Memory B cell (primary cell): ENCODE results near the gene ATRX.
"Not testable (repeated sequence)": the region's sequence is repeated elsewhere in the genome, so short reads cannot be mapped to it uniquely, and the experiment has no call there.

Source experiments
- ATAC-seq: fragments of 150-1000 bp; cut with Tn5 transposase; 2 replicates; pipeline ENCODE4 v1.10.0; 2021; ENCODE audit warnings: low read depth, mild to moderate bottlenecking, moderate library complexity
- DNase-seq, 2 donors: peaks; one replicate each; pipeline ENCODE4 v3.0.0; 2022; ENCODE audit warnings: low spot score in 2 of 2
- H3K27ac Mint-ChIP-seq: one replicate; pipeline ENCODE4 v1.8.0; 2022; ENCODE audit warnings: mild to moderate bottlenecking, moderate library complexity, mixed read lengths
- H3K27me3 Mint-ChIP-seq: one replicate; pipeline ENCODE4 v1.8.0; 2022; ENCODE audit warnings: mixed read lengths
- H3K36me3 Mint-ChIP-seq: one replicate; pipeline ENCODE4 v1.8.0; 2022; ENCODE audit warnings: mild to moderate bottlenecking, mixed read lengths
- H3K4me1 Mint-ChIP-seq: one replicate; pipeline ENCODE4 v1.8.0; 2022; ENCODE audit warnings: mixed read lengths
- H3K4me3 Mint-ChIP-seq: one replicate; pipeline ENCODE4 v1.8.0; 2022; ENCODE audit warnings: mild to moderate bottlenecking, moderate library complexity, mixed read lengths
- H3K9me3 Mint-ChIP-seq: one replicate; pipeline ENCODE4 v1.8.0; 2022; ENCODE audit warnings: mixed read lengths

Gene ATRX

DNA sequence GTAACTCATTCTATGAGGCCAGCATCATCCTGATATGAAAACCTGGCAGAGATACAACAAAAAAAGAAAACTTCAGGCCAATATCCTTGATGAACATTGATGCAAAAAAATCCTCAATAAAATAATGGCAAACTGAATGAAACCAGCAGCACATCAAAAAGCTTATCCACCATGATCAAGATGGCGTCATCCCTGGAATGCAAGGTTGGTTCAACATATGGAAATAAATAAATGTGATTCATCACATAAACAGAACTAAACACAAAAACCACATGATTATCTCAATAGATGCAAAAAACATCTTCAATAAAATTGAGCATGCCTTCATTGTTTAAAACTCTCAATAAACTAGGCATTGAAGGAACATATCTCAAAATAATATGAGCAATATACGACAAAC lies 254.8 kb downstream of the ATRX start:
- ATAC-seq, DNase-seq, H3K9me3 Mint-ChIP-seq, H3K4me1 Mint-ChIP-seq, H3K4me3 Mint-ChIP-seq, H3K27me3 Mint-ChIP-seq, H3K27ac Mint-ChIP-seq: not testable (repeated sequence)
- peaks cover 33% of the 10 kb centered on the region for H3K36me3 Mint-ChIP-seq

DNA sequence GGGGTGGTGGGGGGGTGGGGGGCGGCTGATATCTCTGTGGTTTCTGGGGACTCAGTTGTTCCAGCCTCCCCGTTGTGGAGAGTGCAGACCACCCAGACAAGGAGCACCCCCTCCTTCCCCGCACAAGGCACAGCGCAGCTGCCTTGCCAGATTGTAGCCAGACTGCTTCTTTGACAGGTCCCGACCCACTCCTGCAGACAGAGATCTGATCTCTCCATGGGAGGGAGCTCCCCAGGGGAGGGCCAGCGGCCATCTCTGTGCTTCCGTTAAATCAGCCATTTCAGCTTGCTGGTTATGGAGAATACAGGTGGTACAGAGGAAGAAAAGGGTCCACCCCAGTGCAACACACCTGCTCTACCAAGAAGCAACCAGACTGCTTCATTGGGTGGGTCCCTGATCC lies 258.0 kb downstream of the ATRX start:
- H3K27me3 Mint-ChIP-seq: no peaks in the 10 kb centered on the region
- ATAC-seq (no peak), DNase-seq (no peak)
- H3K4me3 Mint-ChIP-seq: no peak overlapping the region
- peaks cover 33% of the 10 kb centered on the region for H3K36me3 Mint-ChIP-seq
- peaks cover 4% of the 10 kb centered on the region for H3K9me3 Mint-ChIP-seq
- peaks cover 10% of the 10 kb centered on the region for H3K4me1 Mint-ChIP-seq
- H3K27ac Mint-ChIP-seq: no peak overlapping the region

DNA sequence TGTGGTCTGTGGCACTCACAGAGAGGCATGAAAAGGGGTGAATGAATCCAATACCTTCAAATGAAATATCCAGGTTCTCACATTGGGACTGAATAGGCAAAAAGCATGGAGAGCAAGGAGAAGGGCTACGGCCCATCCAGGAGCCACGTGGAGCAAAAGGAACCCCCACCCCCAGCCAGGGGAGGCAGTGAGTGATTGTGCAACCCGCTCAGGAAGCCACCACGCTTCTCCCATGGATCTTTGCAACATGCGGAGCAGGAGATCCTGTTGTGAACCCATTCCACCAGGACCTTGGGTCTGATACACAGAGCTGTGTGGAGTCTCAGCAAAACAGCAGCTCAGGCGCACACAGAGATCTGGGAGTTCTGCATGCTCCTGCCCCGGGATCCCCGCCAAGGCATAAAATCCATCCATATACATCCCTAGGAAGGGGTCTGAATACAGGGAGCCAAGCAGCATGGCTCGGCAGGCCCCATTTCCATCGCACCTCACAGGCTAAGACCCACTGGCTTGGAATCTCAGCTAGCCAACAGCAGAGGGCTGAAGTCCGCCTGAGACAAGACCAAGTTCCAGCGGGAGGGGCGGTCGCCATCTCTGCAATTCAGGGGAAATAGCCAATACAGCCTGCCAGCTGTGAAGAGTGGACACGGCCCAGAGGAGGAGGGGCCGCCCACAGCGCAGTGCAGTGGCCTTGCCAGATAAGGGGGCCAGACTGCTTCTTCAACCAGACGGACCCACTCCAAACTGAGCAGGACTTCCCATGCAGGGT lies 258.6 kb downstream of the ATRX start:
- no peak for ATAC-seq
- H3K9me3 Mint-ChIP-seq: peaks cover 4% of the 10 kb centered on the region
- no peaks in the 10 kb centered on the region for H3K27me3 Mint-ChIP-seq
- peaks cover 34% of the 10 kb centered on the region for H3K36me3 Mint-ChIP-seq
- DNase-seq: no peak
- peaks cover 11% of the 10 kb centered on the region for H3K4me1 Mint-ChIP-seq
- H3K27ac Mint-ChIP-seq: peak overlapping the region; percentile 31
- H3K4me3 Mint-ChIP-seq: no peak overlapping the region

DNA sequence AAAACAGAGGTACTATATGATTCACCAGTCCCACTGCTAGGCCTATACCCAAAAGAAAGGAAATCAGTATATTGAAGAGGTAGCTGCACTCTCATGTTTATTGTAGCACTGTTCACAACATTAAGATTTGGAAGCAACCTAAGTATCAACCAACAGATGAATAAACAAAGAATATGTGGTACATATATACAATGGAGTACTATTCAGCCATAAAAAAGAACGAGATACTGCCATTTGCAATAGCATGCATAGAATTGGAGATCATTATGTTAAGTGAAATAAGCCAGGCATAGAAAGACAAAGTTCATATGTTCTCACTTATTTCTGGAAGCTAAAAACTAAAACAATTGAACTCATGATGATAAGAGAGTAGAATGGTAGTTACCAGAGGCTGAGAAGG lies 266.3 kb downstream of the ATRX start:
- H3K36me3 Mint-ChIP-seq: peaks cover 48% of the 10 kb centered on the region
- H3K27me3 Mint-ChIP-seq: no peaks in the 10 kb centered on the region
- DNase-seq (no peak), ATAC-seq (no peak)
- H3K4me3 Mint-ChIP-seq: no peak overlapping the region
- no peak overlapping the region for H3K27ac Mint-ChIP-seq
- peaks cover 6% of the 10 kb centered on the region for H3K4me1 Mint-ChIP-seq
- peaks cover 4% of the 10 kb centered on the region for H3K9me3 Mint-ChIP-seq

DNA sequence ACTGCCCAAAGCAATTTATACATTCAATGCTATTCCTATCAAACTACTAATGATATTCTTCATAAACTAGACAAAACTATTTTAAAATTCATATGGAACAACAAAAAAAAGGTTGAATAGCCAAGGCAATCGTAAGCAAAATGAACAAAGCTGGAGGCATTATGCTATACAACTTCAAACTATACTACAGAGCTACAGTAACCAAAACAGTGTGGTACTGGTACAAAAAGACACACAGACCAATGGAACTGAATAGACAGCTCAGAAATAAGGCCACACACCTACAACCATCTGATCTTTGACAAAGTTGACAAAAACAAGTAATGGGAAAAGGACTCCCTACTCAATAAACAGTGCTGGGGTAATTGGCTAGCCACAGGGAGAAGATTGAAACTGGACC lies 271.8 kb downstream of the ATRX start:
- Mint-ChIP-seq H3K4me3 (no peak overlapping the region), H3K27ac (no peak overlapping the region), H3K4me1 (peaks cover 4% of the 10 kb centered on the region), H3K36me3 (peaks cover 53% of the 10 kb centered on the region), H3K27me3 (no peaks in the 10 kb centered on the region), H3K9me3 (peaks cover 2% of the 10 kb centered on the region)
- DNase-seq (no peak), ATAC-seq (no peak)

DNA sequence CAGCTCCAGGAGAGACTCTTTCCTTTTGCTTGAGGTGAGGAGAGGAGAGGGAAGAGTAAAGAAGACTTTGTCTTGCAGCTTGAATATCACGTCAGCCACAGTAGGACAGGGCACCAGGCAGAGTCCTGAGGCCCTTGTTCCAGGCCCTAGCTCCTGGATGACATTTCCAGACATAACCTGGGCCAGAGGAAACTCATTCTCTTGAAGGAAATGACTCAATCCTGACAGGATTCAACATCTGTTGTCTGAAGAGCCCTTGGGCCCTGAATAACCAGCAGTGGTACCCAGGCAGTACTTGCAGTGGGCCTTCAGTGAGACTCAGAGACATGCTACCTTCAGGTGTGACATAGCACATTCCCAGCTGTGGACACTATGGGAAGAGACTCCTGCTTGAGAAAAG lies 276.0 kb downstream of the ATRX start:
- Mint-ChIP-seq H3K9me3 (no peaks in the 10 kb centered on the region), H3K36me3 (peaks cover 23% of the 10 kb centered on the region)

DNA sequence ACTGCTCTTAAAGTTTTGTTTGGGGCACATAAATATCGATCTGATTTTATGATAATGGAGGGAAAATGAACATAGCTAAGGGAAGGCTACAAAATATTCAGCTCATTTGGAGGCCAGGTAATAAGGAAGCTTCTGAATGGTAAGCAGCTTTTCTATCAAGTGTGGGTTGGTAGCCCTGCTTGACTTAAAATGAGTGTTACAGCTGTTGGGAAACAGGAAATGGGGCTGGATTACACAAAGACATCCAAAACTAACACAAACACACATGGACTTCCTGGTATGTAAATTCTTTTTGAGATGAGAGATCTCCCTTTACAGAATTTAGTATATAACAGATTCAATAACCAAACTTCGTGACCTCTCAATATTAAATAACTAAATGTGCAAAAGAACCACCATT lies 280.8 kb downstream of the ATRX start:
- Mint-ChIP-seq H3K36me3 (no peaks in the 10 kb centered on the region), H3K4me1 (peaks cover 6% of the 10 kb centered on the region), H3K27me3 (no peaks in the 10 kb centered on the region), H3K27ac (peak overlapping the region; percentile 3), H3K9me3 (no peaks in the 10 kb centered on the region), H3K4me3 (no peak overlapping the region)
- ATAC-seq (no peak), DNase-seq (no peak)

More for the DNA sequence above, 276.0 kb downstream of the ATRX start:
- Mint-ChIP-seq H3K4me3 (no peak overlapping the region), H3K4me1 (no peaks in the 10 kb centered on the region), H3K27me3 (no peaks in the 10 kb centered on the region), H3K27ac (no peak overlapping the region)
- ATAC-seq (no peak), DNase-seq (no peak)

DNA sequence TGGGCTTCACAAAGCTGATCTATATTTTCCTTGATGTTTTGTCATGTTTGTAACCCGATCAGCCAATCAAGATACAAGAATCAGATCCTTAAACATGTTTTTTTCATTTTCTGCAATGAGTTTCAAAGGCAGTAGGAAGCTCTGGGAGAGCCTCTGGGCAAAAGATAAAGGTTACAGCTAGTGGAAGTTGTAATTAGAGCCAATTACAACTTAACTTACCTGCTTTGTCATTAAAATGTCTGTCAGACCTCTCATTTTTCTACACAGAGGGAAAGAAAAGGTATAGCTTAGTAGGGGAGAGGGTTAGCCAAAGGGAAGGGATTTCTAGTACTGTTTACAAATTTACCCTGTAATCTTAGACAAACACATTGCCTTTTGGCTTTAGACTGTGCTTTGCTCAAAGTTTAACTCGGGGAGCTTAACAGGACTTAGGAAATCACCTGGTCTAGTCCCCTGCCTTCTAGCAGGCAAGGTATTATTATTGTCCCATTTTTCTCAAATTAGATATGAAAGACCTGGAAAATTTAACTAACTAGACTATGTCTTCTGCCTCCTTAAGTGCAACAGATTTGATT lies 283.0 kb downstream of the ATRX start:
- no peak for DNase-seq
- peaks cover 6% of the 10 kb centered on the region for H3K4me1 Mint-ChIP-seq
- peak overlapping the region; percentile 87 for H3K27ac Mint-ChIP-seq
- H3K9me3 Mint-ChIP-seq: no peaks in the 10 kb centered on the region
- no peaks in the 10 kb centered on the region for H3K36me3 Mint-ChIP-seq
- H3K27me3 Mint-ChIP-seq: no peaks in the 10 kb centered on the region
- ATAC-seq: no peak
- no peak overlapping the region for H3K4me3 Mint-ChIP-seq

DNA sequence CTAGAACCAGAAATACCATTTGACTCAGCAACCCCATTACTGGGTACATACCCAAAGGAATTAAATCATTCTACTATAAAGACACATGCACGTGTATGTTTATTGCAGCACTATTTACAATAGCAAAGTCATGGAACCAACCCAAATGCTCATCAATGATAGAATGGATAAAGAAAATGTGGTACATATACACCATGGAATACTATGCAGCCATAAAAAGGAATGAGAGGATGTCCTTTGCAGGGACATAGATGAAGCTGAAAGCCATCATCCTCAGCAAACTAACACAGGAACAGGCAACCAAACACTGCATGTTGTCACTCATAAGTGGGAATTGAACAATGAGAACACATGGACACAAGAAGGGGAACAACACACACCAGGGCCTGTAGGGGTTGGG lies 285.9 kb downstream of the ATRX start:
- H3K36me3 Mint-ChIP-seq, ATAC-seq, H3K27me3 Mint-ChIP-seq, DNase-seq, H3K9me3 Mint-ChIP-seq, H3K27ac Mint-ChIP-seq, H3K4me1 Mint-ChIP-seq, H3K4me3 Mint-ChIP-seq: not testable (repeated sequence)

DNA sequence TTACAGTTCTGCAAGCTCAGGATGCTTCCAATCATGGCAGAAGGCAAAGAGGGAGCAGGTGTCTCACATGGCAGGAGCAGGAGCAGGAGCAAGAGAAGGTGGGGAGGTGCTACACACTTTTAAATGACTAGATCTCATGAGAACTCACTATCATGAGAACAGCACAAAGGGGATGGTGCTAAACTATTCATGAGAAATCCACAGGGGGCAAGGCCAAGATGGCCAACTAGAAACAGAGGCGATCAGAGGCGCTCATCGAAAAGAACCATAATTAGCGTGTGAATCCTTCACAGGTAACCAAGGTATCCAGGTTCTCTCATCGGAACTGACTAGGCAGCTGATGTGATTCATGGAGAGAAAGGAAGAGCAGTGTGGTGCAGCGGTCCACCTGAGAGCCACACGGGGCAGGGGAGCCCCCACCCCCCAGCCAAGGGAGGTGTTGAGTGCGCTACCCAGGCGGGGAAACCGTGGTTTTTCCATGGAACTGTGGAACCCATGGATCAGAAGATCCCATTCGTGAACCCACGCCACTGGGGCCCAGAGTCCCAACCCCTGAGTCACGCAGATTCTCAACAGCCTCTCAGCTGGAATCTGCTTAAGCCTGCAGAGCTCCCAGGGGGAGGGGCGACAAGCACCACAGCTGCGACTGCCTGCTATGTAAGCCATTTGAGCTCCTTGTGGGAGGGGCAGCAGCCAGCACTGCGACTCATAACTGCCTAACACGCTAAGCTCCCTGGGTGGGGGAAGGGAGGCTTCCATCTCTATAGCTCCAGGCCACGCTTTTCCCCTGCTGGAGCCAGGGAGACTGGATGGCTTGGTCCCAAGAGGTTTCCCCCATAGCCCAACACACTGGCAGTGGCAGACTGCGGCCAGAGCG lies 292.1 kb downstream of the ATRX start:
- H3K27ac Mint-ChIP-seq: no peak overlapping the region
- H3K36me3 Mint-ChIP-seq: no peaks in the 10 kb centered on the region
- H3K4me1 Mint-ChIP-seq: no peaks in the 10 kb centered on the region
- ATAC-seq (no peak), DNase-seq (no peak)
- H3K4me3 Mint-ChIP-seq: no peak overlapping the region
- peaks cover 4% of the 10 kb centered on the region for H3K27me3 Mint-ChIP-seq
- H3K9me3 Mint-ChIP-seq: no peaks in the 10 kb centered on the region

DNA sequence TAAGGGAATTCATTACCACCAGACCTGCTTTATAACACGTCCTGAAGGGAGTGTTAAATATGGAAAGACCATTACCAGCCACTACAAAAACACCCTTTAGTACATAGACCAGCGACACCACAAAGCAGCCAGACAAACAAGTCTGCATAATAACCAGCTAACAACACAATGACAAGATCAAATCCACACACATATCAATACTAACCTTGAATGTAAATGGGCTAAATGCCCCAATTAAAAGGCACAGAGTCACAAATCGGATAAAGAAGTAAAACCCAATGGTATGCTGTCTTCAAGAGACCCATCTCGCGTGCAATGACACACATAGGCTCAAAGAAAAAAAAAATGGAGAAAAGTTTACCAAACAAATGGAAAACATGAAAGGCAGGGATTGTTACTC lies 302.0 kb downstream of the ATRX start:
- Mint-ChIP-seq H3K36me3 (peaks cover 2% of the 10 kb centered on the region), H3K9me3 (peaks cover 13% of the 10 kb centered on the region), H3K27ac (no peak overlapping the region), H3K27me3 (peaks cover 7% of the 10 kb centered on the region), H3K4me1 (no peaks in the 10 kb centered on the region), H3K4me3 (no peak overlapping the region)
- ATAC-seq (no peak), DNase-seq (no peak)

DNA sequence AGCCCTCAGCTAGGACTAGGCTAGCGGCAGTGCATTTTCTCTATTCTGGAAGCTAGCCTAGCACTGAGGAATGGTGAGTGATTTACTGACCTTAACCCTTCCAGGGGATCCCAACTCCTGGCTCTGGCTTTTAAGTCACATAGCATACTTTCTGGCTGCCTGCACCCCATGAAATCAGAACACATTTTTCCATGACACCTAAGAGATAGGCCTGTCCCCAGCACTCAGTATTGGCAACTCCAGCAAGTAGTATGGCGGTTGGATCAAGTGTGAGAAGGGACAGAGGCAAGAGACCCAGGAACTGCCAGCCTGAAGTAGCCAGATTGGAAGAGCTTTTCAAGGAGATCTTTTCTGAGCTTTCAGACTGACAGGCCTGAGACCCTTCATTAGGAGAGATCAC lies 330.6 kb downstream of the ATRX start:
- H3K4me1 Mint-ChIP-seq: no peaks in the 10 kb centered on the region
- H3K27me3 Mint-ChIP-seq: no peaks in the 10 kb centered on the region
- DNase-seq (no peak), ATAC-seq (no peak)
- peaks cover 1% of the 10 kb centered on the region for H3K36me3 Mint-ChIP-seq
- H3K9me3 Mint-ChIP-seq: no peaks in the 10 kb centered on the region
- H3K4me3 Mint-ChIP-seq: no peak overlapping the region
- H3K27ac Mint-ChIP-seq: no peak overlapping the region
